Colonic mucosa (tissue), 4 donors: ENCODE results near the gene PCSK4. TPM values are rescaled to one million over a fixed set of nuclear protein-coding genes. Genes with fewer than 3 reads are reported as not detected.

Experiments used
- DNase-seq: peaks from one replicate; pipeline ENCODE4 v3.0.0-alpha.2; 2020
- H3K27ac ChIP-seq: fragments of 200-600 bp; one replicate; pipeline ENCODE4 v1.8.0; 2021
- H3K27me3 ChIP-seq: fragments of 200-600 bp; one replicate; pipeline ENCODE4 v1.8.0; 2021
- H3K36me3 ChIP-seq: fragments of 200-600 bp; one replicate; pipeline ENCODE4 v1.8.0; 2021
- H3K4me1 ChIP-seq: fragments of 200-600 bp; one replicate; pipeline ENCODE4 v1.8.0; 2021; ENCODE audit warnings: mild to moderate bottlenecking
- H3K4me3 ChIP-seq: fragments of 200-600 bp; one replicate; pipeline ENCODE4 v1.8.0; 2021
- H3K9ac ChIP-seq, 2 donors: one replicate each; pipeline ENCODE4 v1.7.0; 2013; ENCODE audit warnings: control low read depth in 2 of 2, low read depth in 2 of 2, low read length in 2 of 2
- H3K9me3 ChIP-seq: fragments of 200-600 bp; one replicate; pipeline ENCODE4 v1.8.0; 2021
- intact Hi-C: fragments of 100-400 bp; cut with DNase I; formaldehyde crosslinking; loops from one replicate; pipeline ENCODE4 v1.14.1; 2022
- total RNA-seq, 2 donors: library from RNA; stranded (reverse); fragmentation: NEBNext Ultra II Directional in 1 of 2; extraction: Animal tissue kit (Norgen Biotek cat#: 25700) in 1 of 2; gene quantifications; one replicate each; pipeline ENCODE4 v1.2.1, GENCODE V29; 2021
- TF ChIP-seq, protein P1 (sequence below): fragments of 200-600 bp; IDR thresholded peaks from one replicate; pipeline ENCODE4 v1.8.0; 2022; ENCODE audit warnings: antibody characterized with exemption, mild to moderate bottlenecking
- donor health status: healthy.
- donor health status: DM: no; HTN: no; CAD: no.
- donor health status: DM: no; HTN: no; CAD: no.

PCSK4 gene
- total RNA-seq, 2 donors from 2014 or later: 4.1 to 5.8 TPM

- no peak overlapping the region for H3K27ac ChIP-seq
- no peak for DNase-seq
- H3K9ac ChIP-seq: no peak overlapping the region
- no peaks in the 10 kb centered on the region for H3K27me3 ChIP-seq
- H3K9me3 ChIP-seq: no peaks in the 10 kb centered on the region
- TF ChIP-seq, protein P1, sequence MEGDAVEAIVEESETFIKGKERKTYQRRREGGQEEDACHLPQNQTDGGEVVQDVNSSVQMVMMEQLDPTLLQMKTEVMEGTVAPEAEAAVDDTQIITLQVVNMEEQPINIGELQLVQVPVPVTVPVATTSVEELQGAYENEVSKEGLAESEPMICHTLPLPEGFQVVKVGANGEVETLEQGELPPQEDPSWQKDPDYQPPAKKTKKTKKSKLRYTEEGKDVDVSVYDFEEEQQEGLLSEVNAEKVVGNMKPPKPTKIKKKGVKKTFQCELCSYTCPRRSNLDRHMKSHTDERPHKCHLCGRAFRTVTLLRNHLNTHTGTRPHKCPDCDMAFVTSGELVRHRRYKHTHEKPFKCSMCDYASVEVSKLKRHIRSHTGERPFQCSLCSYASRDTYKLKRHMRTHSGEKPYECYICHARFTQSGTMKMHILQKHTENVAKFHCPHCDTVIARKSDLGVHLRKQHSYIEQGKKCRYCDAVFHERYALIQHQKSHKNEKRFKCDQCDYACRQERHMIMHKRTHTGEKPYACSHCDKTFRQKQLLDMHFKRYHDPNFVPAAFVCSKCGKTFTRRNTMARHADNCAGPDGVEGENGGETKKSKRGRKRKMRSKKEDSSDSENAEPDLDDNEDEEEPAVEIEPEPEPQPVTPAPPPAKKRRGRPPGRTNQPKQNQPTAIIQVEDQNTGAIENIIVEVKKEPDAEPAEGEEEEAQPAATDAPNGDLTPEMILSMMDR: no peak
- no peak overlapping the region for H3K4me3 ChIP-seq
- intact Hi-C loops: no loop called here
- peaks cover 7% of the 10 kb centered on the region for H3K4me1 ChIP-seq
- H3K36me3 ChIP-seq: peaks cover 26% of the 10 kb centered on the region
Observed at GRCh38 chr19:1435378-1435989, 54.7 kb downstream of the PCSK4 start.

DNA sequence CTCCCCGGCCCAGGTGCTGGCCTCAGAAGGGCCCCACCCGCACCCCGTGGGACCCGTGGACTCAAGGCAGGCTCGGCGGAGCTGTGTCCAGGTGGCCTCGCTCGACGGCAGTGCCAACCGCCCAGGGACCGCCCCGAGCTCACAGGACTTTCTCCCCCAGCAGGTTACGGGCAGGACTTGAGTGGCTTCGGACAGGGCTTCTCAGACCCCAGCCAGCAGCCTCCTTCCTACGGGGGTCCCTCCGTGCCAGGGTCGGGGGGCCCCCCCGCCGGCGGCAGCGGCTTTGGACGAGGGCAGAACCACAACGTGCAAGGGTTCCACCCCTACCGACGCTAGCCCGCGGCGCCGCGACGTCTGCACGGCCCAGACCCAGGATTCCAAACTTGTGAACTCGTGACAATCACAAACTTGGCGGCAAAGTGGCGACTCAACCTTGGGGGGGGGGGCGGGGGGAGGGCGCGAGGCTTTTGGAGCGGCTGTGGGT, 55.5 kb downstream of the PCSK4 start:
- no peaks in the 10 kb centered on the region for H3K9me3 ChIP-seq
- no peaks in the 10 kb centered on the region for H3K27me3 ChIP-seq
- H3K9ac ChIP-seq: no peak overlapping the region
- H3K4me1 ChIP-seq: peaks cover 5% of the 10 kb centered on the region
- H3K27ac ChIP-seq: no peak overlapping the region
- intact Hi-C loops: no loop called here
- no peak for DNase-seq
- H3K36me3 ChIP-seq: peaks cover 17% of the 10 kb centered on the region
- no peak overlapping the region for H3K4me3 ChIP-seq
- TF ChIP-seq, protein P1: no peak

GRCh38 chr19:1434040-1434366, 56.1 kb downstream of the PCSK4 start:
- no peaks in the 10 kb centered on the region for H3K4me1 ChIP-seq
- TF ChIP-seq, protein P1: no peak
- no peak overlapping the region for H3K9ac ChIP-seq
- H3K9me3 ChIP-seq: no peaks in the 10 kb centered on the region
- H3K4me3 ChIP-seq: no peak overlapping the region
- no peak for DNase-seq
- intact Hi-C loops: no loop called here
- H3K27ac ChIP-seq: no peak overlapping the region
- peaks cover 16% of the 10 kb centered on the region for H3K36me3 ChIP-seq
- no peaks in the 10 kb centered on the region for H3K27me3 ChIP-seq

DNA sequence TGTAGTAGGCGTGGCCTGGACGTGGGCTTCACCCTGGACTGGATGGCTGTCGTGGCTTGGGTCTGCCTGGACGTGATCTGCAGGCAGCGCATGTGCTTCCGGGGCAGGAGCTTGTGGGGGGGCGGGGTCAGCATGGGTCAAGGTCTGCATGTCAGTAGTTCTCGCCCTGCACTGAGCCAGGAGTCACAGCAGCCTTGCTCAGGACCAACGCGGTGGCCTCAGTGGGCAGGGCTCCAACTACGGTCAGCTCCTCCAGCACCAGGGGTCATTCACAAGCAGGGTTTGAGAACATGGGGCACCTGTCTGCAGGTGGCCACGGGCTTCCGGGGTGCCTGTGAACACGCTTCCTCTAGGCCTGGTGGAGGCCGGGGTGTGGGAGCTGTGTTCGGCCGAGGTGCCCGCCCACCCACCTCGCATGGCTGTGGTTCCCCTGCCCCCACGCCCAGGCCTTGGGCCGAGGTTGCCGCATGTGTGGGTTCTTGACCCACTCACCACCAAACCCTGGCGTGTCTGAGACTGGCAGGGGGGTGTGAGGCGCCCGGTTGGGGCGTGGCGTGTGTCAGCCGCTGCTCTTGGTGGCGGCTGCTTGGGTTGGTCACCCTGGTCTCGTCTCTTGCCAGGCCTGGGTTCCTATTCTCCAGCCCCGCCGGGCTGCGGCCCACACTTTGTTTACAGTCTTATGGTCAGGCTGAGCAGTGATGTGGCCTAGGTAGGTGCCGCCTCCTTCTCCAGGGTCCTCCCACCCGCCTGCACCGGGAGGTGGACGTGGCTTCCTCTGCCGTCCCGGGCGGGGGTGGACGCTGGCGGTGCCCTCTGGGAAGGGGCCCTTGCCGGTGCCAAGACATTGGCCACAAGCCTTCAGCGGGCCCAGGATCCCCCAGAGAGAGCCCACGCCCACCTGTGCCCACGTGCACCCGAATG, 56.8 kb downstream of the PCSK4 start:
- Histone ChIP-seq H3K36me3 (peaks cover 16% of the 10 kb centered on the region), H3K4me3 (no peak overlapping the region), H3K27ac (no peak overlapping the region), H3K9me3 (no peaks in the 10 kb centered on the region), H3K4me1 (no peaks in the 10 kb centered on the region), H3K27me3 (no peaks in the 10 kb centered on the region), H3K9ac (no peak overlapping the region)
- DNase-seq: no peak
- intact Hi-C loops: no loop called here
- TF ChIP-seq, protein P1: no peak

GRCh38 chr19:1432507-1432887, 57.7 kb downstream of the PCSK4 start:
- no peaks in the 10 kb centered on the region for H3K4me1 ChIP-seq
- no peak overlapping the region for H3K4me3 ChIP-seq
- no peak for DNase-seq
- H3K9me3 ChIP-seq: no peaks in the 10 kb centered on the region
- no peaks in the 10 kb centered on the region for H3K27me3 ChIP-seq
- H3K9ac ChIP-seq: no peak overlapping the region
- no peak overlapping the region for H3K27ac ChIP-seq
- intact Hi-C loops: no loop called here
- H3K36me3 ChIP-seq: peaks cover 16% of the 10 kb centered on the region
- TF ChIP-seq, protein P1: no peak
